GM21528 (cell line): ENCODE results near the gene LGALS4.
"Not testable (repeated sequence)": the region's sequence is repeated elsewhere in the genome, so short reads cannot be mapped to it uniquely, and the experiment has no call there.

Experiments used
- ATAC-seq: cut with Tn5 transposase; IDR thresholded peaks from one replicate; pipeline ENCODE4 v1.9.1; 2021; ENCODE audit warnings: mild to moderate bottlenecking, moderate library complexity; ENCODE audit not compliant: unreplicated experiment, low FRiP score

LGALS4 gene

GRCh38 chr19:38800577-38801347, 12.0 kb downstream of the LGALS4 start:
- no peak for ATAC-seq

- ATAC-seq, result no peak
Observed at GRCh38 chr19:38799104-38799503, 13.6 kb downstream of the LGALS4 start.

- ATAC-seq, result not testable (repeated sequence)
Observed at GRCh38 chr19:38797781-38798180, 15.0 kb downstream of the LGALS4 start.

- ATAC-seq, result no peak
Observed at GRCh38 chr19:38796154-38796553, 16.6 kb downstream of the LGALS4 start.

- ATAC-seq, result no peak
Observed at GRCh38 chr19:38795549-38795948, 17.2 kb downstream of the LGALS4 start.

GRCh38 chr19:38793671-38794070, 19.1 kb downstream of the LGALS4 start:
- no peak for ATAC-seq

GRCh38 chr19:38793177-38793576, 19.6 kb downstream of the LGALS4 start:
- no peak for ATAC-seq

- ATAC-seq, result no peak
Observed at GRCh38 chr19:38792250-38793111, 20.3 kb downstream of the LGALS4 start.

GRCh38 chr19:38791451-38792064, 21.2 kb downstream of the LGALS4 start:
- ATAC-seq, result not testable (repeated sequence)

GRCh38 chr19:38790507-38791403, 22.0 kb downstream of the LGALS4 start:
- not testable (repeated sequence) for ATAC-seq

GRCh38 chr19:38788478-38789243, 24.1 kb downstream of the LGALS4 start, which contains the start of gene LGALS7B:
LGALS7B (plus strand) TSS chr19:38789200; CDS start chr19:38789227, 27 bp downstream.
- ATAC-seq, result no peak

- ATAC-seq, result no peak
Observed at GRCh38 chr19:38786572-38787265, 26.0 kb downstream of the LGALS4 start.

GRCh38 chr19:38786061-38786460, 26.7 kb downstream of the LGALS4 start:
- ATAC-seq, result not testable (repeated sequence)

GRCh38 chr19:38785187-38785699, 27.5 kb downstream of the LGALS4 start:
- no peak for ATAC-seq

- ATAC-seq, result no peak
Observed at GRCh38 chr19:38784224-38784623, 28.5 kb downstream of the LGALS4 start.

- ATAC-seq, result not testable (repeated sequence)
Observed at GRCh38 chr19:38782212-38782611, 30.5 kb downstream of the LGALS4 start.

- ATAC-seq, result no peak
Observed at GRCh38 chr19:38781058-38781457, 31.7 kb downstream of the LGALS4 start.

- no peak for ATAC-seq
Observed at GRCh38 chr19:38780443-38780842, 32.3 kb downstream of the LGALS4 start.
